Measurements from ENCODE around the gene NDUFB11. TPM values are rescaled to one million over a fixed set of nuclear protein-coding genes. Genes with fewer than 3 reads are reported as not detected.

The NDUFB11 gene
- total RNA-seq, 1 donor from 2014 or later: 57.1 TPM

- Histone ChIP-seq H3K27ac (no peak overlapping the region), H3K36me3 (peaks cover 73% of the 10 kb centered on the region), H3K27me3 (ENCODE audit: low read depth) (no peaks in the 10 kb centered on the region), H3K9me3 (no peaks in the 10 kb centered on the region), H3K4me3 (no peak overlapping the region), H3K4me1 (no peaks in the 10 kb centered on the region)
- no peak for TF ChIP-seq CTCF (IDR thresholded peaks at IDR 0.05)
- DNase-seq (no peak), ATAC-seq (no peak)
- intact Hi-C loops (cut with DNase I): no loop called here
Observed at GRCh38 chrX:47184486-47184885, 40.0 kb upstream of the NDUFB11 start.

GRCh38 chrX:47182106-47182700, 37.7 kb upstream of the NDUFB11 start:
- ATAC-seq (no peak), DNase-seq (no peak)
- Histone ChIP-seq H3K9me3 (no peaks in the 10 kb centered on the region), H3K4me3 (no peak overlapping the region), H3K27me3 (ENCODE audit: low read depth) (no peaks in the 10 kb centered on the region), H3K4me1 (no peaks in the 10 kb centered on the region), H3K36me3 (peaks cover 95% of the 10 kb centered on the region), H3K27ac (no peak overlapping the region)
- intact Hi-C loops (cut with DNase I): no loop called here
- TF ChIP-seq CTCF (IDR thresholded peaks at IDR 0.05): no peak

DNA sequence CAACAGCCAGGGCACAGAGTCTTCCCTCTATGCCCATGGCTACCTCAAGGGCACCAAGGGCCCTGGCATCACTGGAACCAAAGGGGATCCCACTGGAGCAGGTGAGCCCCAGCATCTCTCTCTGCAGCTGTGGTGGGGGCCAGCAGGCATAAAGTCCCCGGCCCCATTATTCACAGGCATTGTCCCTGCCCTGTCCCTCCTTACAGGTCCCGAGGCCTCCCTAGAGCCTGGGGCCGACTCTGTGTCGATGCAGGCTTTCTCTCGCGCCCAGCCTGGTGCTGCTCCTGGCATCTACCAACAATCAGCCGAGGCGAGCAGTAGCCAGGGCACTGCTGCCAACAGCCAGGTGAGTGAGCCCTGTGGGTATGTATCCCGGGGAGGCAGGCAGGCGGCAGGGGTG, 36.8 kb upstream of the NDUFB11 start:
- Histone ChIP-seq H3K4me1 (no peaks in the 10 kb centered on the region), H3K9me3 (no peaks in the 10 kb centered on the region), H3K4me3 (no peak overlapping the region), H3K36me3 (peaks cover 95% of the 10 kb centered on the region), H3K27me3 (ENCODE audit: low read depth) (no peaks in the 10 kb centered on the region), H3K27ac (no peak overlapping the region)
- intact Hi-C loops (cut with DNase I): no loop called here
- no peak for ATAC-seq
- no peak for DNase-seq
- TF ChIP-seq CTCF (IDR thresholded peaks at IDR 0.05): no peak

- H3K27me3 ChIP-seq (ENCODE audit: low read depth): no peaks in the 10 kb centered on the region
- DNase-seq: no peak
- H3K4me1 ChIP-seq: no peaks in the 10 kb centered on the region
Observed at GRCh38 chrX:47180346-47180745, 35.8 kb upstream of the NDUFB11 start.

GRCh38 chrX:47179928-47180255, 35.4 kb upstream of the NDUFB11 start:
- no peak for DNase-seq
- no peak overlapping the region for H3K4me3 ChIP-seq
- TF ChIP-seq CTCF (IDR thresholded peaks at IDR 0.05): no peak
- H3K36me3 ChIP-seq: peaks cover 95% of the 10 kb centered on the region
- no peaks in the 10 kb centered on the region for H3K9me3 ChIP-seq
- no peaks in the 10 kb centered on the region for H3K4me1 ChIP-seq
- ATAC-seq: no peak
- intact Hi-C loops (cut with DNase I): no loop called here
- no peaks in the 10 kb centered on the region for H3K27me3 ChIP-seq (ENCODE audit: low read depth)
- no peak overlapping the region for H3K27ac ChIP-seq

More at GRCh38 chrX:47180346-47180745, 35.8 kb upstream of the NDUFB11 start:
- H3K4me3 ChIP-seq: no peak overlapping the region
- ATAC-seq: no peak
- intact Hi-C loops (cut with DNase I): no loop called here
- peaks cover 95% of the 10 kb centered on the region for H3K36me3 ChIP-seq
- no peaks in the 10 kb centered on the region for H3K9me3 ChIP-seq
- H3K27ac ChIP-seq: no peak overlapping the region
- TF ChIP-seq CTCF (IDR thresholded peaks at IDR 0.05): no peak
